Keratinocyte (primary cell): ENCODE results near the gene CELSR1. TPM values are rescaled to one million over a fixed set of nuclear protein-coding genes. Genes with fewer than 3 reads are reported as not detected.
A peak's percentile ranks its signal among the peaks of the same experiment; 100 is the strongest.

ENCODE experiments used
- DNase-seq: peaks from one replicate; pipeline ENCODE4 v3.0.0-alpha.2; 2011; ENCODE audit warnings: low read depth, missing footprints, low spot score
- FAIRE-seq: peaks from 2 replicates; lab custom pipeline; 2011; peaks lifted over from hg19 to GRCh38; lab: Jason Lieb, UNC
- H2AFZ ChIP-seq: 2 replicates; pipeline ENCODE4 v1.6.0; 2012; ENCODE audit warnings: low read length, control low read depth, inconsistent platforms; ENCODE audit not compliant: control insufficient read depth
- H3K27ac ChIP-seq: 2 replicates; pipeline ENCODE4 v1.5.1; 2011; ENCODE audit warnings: low read length; ENCODE audit not compliant: control insufficient read depth, insufficient read depth
- H3K27me3 ChIP-seq: 3 replicates; pipeline ENCODE4 v1.6.0; 2011; ENCODE audit warnings: low read length; ENCODE audit not compliant: control insufficient read depth, insufficient read depth; ENCODE audit errors: extremely low read depth
- H3K36me3 ChIP-seq, 2 experiments: 2 replicates in 1 of 2; 3 replicates in 1 of 2; pipeline ENCODE4 v1.5.1; 2011; ENCODE audit warnings: low read length in 2 of 2, mild to moderate bottlenecking in 1 of 2; ENCODE audit not compliant: control insufficient read depth in 2 of 2, insufficient read depth in 2 of 2; ENCODE audit errors: extremely low read depth in 1 of 2
- H3K4me1 ChIP-seq: 3 replicates; pipeline ENCODE4 v1.5.1; 2011; ENCODE audit warnings: low read length; ENCODE audit not compliant: control insufficient read depth, insufficient read depth; ENCODE audit errors: extremely low read depth
- H3K4me2 ChIP-seq: 3 replicates; pipeline ENCODE4 v1.6.0; 2011; ENCODE audit warnings: low read depth, low read length; ENCODE audit not compliant: control insufficient read depth, insufficient read depth; ENCODE audit errors: extremely low read depth
- H3K4me3 ChIP-seq, 3 experiments: fragments of 200-600 bp in 1 of 3; sonication (generic) in 1 of 3; 2 replicates in 2 of 3; 3 replicates in 1 of 3; pipeline ENCODE4 v1.5.1; 2011 to 2016; ENCODE audit warnings: low read length in 3 of 3, mild to moderate bottlenecking in 3 of 3, control low read depth in 2 of 3, inconsistent platforms in 1 of 3, low read depth in 1 of 3, mixed read lengths in 1 of 3, mixed run types in 1 of 3, moderate library complexity in 1 of 3; ENCODE audit not compliant: control insufficient read depth in 2 of 3, insufficient read depth in 2 of 3; ENCODE audit errors: extremely low read depth in 1 of 3
- H3K79me2 ChIP-seq: 2 replicates; pipeline ENCODE4 v1.6.0; 2012; ENCODE audit warnings: low read length; ENCODE audit not compliant: control insufficient read depth, insufficient read depth
- H3K9ac ChIP-seq: 3 replicates; pipeline ENCODE4 v1.6.0; 2011; ENCODE audit warnings: low read length; ENCODE audit not compliant: control insufficient read depth, insufficient read depth; ENCODE audit errors: extremely low read depth
- H3K9me1 ChIP-seq: 3 replicates; pipeline ENCODE4 v1.6.0; 2011; ENCODE audit warnings: low read length; ENCODE audit not compliant: control insufficient read depth, insufficient read depth; ENCODE audit errors: extremely low read depth
- H3K9me3 ChIP-seq: 2 replicates; pipeline ENCODE4 v1.5.1; 2012; ENCODE audit warnings: low read depth, low read length; ENCODE audit not compliant: control insufficient read depth
- H4K20me1 ChIP-seq: 3 replicates; pipeline ENCODE4 v1.6.0; 2011; ENCODE audit warnings: low read length; ENCODE audit not compliant: control insufficient read depth, insufficient read depth; ENCODE audit errors: extremely low read depth
- CTCF ChIP-seq, 3 experiments: IDR thresholded peaks in 1 of 3; conservative IDR thresholded peaks in 1 of 3; optimal IDR thresholded peaks in 1 of 3; 2 replicates in 2 of 3; 3 replicates in 1 of 3; pipeline versions ENCODE3 to v1.5.1; 2011; ENCODE audit warnings: low read length in 3 of 3, mild to moderate bottlenecking in 3 of 3, moderate library complexity in 2 of 3, control low read depth in 1 of 3, inconsistent platforms in 1 of 3; ENCODE audit not compliant: insufficient read depth in 2 of 3; ENCODE audit errors: extremely low read depth in 1 of 3
- EZH2 ChIP-seq: IDR thresholded peaks from one replicate; pipeline ENCODE4 v1.6.1; 2012; ENCODE audit warnings: inconsistent platforms, mild to moderate bottlenecking, low read length, moderate library complexity
- dilution Hi-C: fragments of 300-500 bp; cut with MboI; formaldehyde crosslinking; loops from one replicate; pipeline ENCODE4 v1.7.0; 2020; ENCODE audit warnings: low sequenced_read_pairs; ENCODE audit not compliant: extremely low pct_ligation_motif_present
- polyA plus RNA-seq, 5 experiments: library from polyadenylated mRNA; depleted of rRNA in 3 of 5; stranded (reverse) in 3 of 5; stranded (forward) in 1 of 5; unstranded in 1 of 5; fragments of >200 nt; gene quantifications; 1 replicate in 1 of 5; 2 replicates in 3 of 5; 3 replicates in 1 of 5; pipeline versions ENCODE4 v1.2.1 to v1.2.3, GENCODE V29; 2011 to 2012; ENCODE audit warnings: missing spikeins in 2 of 5, low read depth in 1 of 5, low replicate concordance in 1 of 5

The CELSR1 gene
- polyA plus RNA-seq, 1 donor (not counting 4 experiments of a cell fraction or from before 2014, with no cell fraction given): 16.1 TPM

DNA sequence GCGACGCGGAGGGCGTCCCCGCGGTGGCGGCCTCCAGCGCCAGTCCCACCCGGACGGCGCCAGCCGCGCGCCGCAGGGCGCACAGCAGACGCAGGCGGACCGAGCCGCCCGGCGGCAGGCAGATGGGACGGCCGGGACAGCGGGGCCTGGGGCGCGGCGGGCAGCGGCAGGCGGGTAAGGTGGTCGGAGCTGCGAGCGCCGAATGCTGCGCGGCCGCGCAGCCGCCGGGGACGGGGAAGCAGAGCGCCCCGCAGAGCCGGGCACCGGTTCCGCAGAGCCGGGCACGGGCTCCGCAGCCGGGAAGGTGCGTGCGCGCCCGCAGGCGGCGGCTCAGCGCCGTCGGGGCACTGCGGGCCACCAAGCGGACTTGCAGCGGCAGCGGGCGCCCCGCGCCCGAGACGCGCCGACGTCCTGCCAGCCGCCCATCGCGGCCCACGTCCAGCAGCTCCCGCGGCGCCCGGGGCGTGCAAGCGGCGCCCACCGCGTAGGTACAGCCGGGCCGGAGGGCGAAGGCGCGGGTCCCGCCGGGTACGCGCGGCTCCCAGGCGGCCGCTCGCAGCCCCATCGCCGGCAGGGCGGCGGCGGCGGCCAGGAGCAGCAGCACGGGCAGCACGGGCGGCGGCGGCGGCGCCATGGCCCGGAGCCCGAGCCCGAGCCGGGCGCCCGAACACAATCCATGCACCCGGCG lies 739 bp downstream of the CELSR1 start:
- H2AFZ ChIP-seq: no peak overlapping the region
- no peak overlapping the region for H3K27ac ChIP-seq
- H3K4me1 ChIP-seq: peaks cover 38% of the 10 kb centered on the region
- H3K4me2 ChIP-seq: peak overlapping the region; percentile 62
- no peaks in the 10 kb centered on the region for H3K9me1 ChIP-seq
- FAIRE-seq: no peak
- DNase-seq: no peak
- dilution Hi-C loops: no loop called here
- peak overlapping the region; percentile 64 for H3K9ac ChIP-seq
- H3K36me3 ChIP-seq: peaks cover 3 to 7% of the 10 kb centered on the region in 2 experiments
- no peaks in the 10 kb centered on the region for H3K27me3 ChIP-seq
- H4K20me1 ChIP-seq: peaks cover 6% of the 10 kb centered on the region
- peaks cover 8% of the 10 kb centered on the region for H3K9me3 ChIP-seq
- H3K79me2 ChIP-seq: peaks cover 45% of the 10 kb centered on the region
- peak overlapping the region; percentile 46 to 65 (median 64) for H3K4me3 ChIP-seq
- TF ChIP-seq EZH2 (no peak), CTCF (optimal IDR thresholded peaks at IDR 0.05 in 1 of 3, IDR thresholded peaks at IDR 0.05 in 1 of 3, conservative IDR thresholded peaks at IDR 0.05 in 1 of 3; ENCODE audit: extremely low read depth in 1 of 3, insufficient read depth in 2 of 3, low read length in 3 of 3) (no peak)

DNA sequence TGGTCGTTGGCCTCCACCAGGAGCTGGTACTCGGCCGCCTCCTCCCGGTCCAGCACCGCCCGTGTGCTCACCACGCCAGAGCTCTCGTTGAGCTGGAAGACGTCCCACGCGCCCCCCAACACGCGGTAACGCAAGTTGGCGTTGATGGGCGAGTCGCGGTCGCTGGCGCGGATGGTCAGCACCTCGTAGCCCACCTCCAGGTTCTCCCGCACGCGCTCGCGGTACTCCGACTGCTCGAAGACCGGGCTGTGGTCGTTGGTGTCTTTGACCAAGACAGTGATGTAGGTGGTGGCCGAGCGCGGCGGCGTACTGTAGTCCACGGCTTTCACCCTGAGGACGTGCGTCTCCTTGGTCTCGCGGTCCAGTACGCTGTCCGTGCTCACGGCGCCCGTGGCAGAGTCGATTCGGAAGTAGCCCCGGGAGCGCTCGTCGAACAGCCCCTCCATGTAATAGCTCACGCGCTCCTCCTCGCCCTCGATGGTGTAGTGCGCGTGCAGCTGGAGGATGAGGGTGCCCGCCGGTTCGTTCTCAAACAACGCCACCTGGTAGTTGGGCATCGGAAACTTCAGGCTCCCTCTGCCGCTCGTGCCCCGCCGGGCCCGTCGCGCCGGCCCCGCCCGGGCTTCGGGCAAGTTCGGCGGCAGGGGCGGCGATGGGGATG lies 1.4 kb downstream of the CELSR1 start:
- DNase-seq (no peak), FAIRE-seq (no peak)
- H3K27ac ChIP-seq: no peak overlapping the region
- H3K4me2 ChIP-seq: peak overlapping the region; percentile 62
- H3K36me3 ChIP-seq: peaks cover 3 to 10% of the 10 kb centered on the region in 2 experiments
- H3K9me3 ChIP-seq: peaks cover 8% of the 10 kb centered on the region
- peak overlapping the region; percentile 33 to 43 (median 42) for H3K4me3 ChIP-seq
- no peak overlapping the region for H2AFZ ChIP-seq
- no peaks in the 10 kb centered on the region for H3K27me3 ChIP-seq
- no peaks in the 10 kb centered on the region for H3K9me1 ChIP-seq
- H3K79me2 ChIP-seq: peaks cover 49% of the 10 kb centered on the region
- peak in 1 of 3 experiments; percentile 38 for TF ChIP-seq CTCF (optimal IDR thresholded peaks at IDR 0.05 in 1 of 3, IDR thresholded peaks at IDR 0.05 in 1 of 3, conservative IDR thresholded peaks at IDR 0.05 in 1 of 3; ENCODE audit: extremely low read depth in 1 of 3, insufficient read depth in 2 of 3, low read length in 3 of 3)
- TF ChIP-seq EZH2: no peak
- peaks cover 6% of the 10 kb centered on the region for H4K20me1 ChIP-seq
- peaks cover 35% of the 10 kb centered on the region for H3K4me1 ChIP-seq
- dilution Hi-C loops: no loop called here
- H3K9ac ChIP-seq: no peak overlapping the region
